Measurements from ENCODE around the gene TLR9.

Gene TLR9

GRCh38 chr3:52194485-52195290 is 30.8 kb downstream of the TLR9 start:
- Histone ChIP-seq H3K4me3 (ENCODE audit: low read length) (no peak overlapping the region), H3K4me1 (ENCODE audit: control insufficient read depth, insufficient read depth, low read length) (peaks cover 66% of the 10 kb centered on the region), H3K9ac (ENCODE audit: low read length) (no peak overlapping the region), H3K36me3 (ENCODE audit: control insufficient read depth, insufficient read depth, low read length) (peaks cover 5% of the 10 kb centered on the region), H3K9me3 (ENCODE audit: control insufficient read depth, low read length) (no peaks in the 10 kb centered on the region), H3K27me3 (ENCODE audit: control insufficient read depth, insufficient read depth, low read length) (no peaks in the 10 kb centered on the region)

- H3K4me3 ChIP-seq (ENCODE audit: low read length) = no peak overlapping the region
- no peak overlapping the region for H3K9ac ChIP-seq (ENCODE audit: low read length)
- H3K27me3 ChIP-seq (ENCODE audit: control insufficient read depth, insufficient read depth, low read length) = no peaks in the 10 kb centered on the region
- H3K36me3 ChIP-seq (ENCODE audit: control insufficient read depth, insufficient read depth, low read length) = no peaks in the 10 kb centered on the region
- H3K4me1 ChIP-seq (ENCODE audit: control insufficient read depth, insufficient read depth, low read length) = peaks cover 68% of the 10 kb centered on the region
- H3K9me3 ChIP-seq (ENCODE audit: control insufficient read depth, low read length) = no peaks in the 10 kb centered on the region
Measured at GRCh38 chr3:52193065-52193464, 32.4 kb downstream of the TLR9 start.

GRCh38 chr3:52191663-52192062 is 33.8 kb downstream of the TLR9 start:
- no peaks in the 10 kb centered on the region for H3K36me3 ChIP-seq (ENCODE audit: control insufficient read depth, insufficient read depth, low read length)
- H3K4me1 ChIP-seq (ENCODE audit: control insufficient read depth, insufficient read depth, low read length) = peaks cover 56% of the 10 kb centered on the region
- H3K9me3 ChIP-seq (ENCODE audit: control insufficient read depth, low read length) = no peaks in the 10 kb centered on the region
- no peaks in the 10 kb centered on the region for H3K27me3 ChIP-seq (ENCODE audit: control insufficient read depth, insufficient read depth, low read length)
- no peak overlapping the region for H3K9ac ChIP-seq (ENCODE audit: low read length)
- H3K4me3 ChIP-seq (ENCODE audit: low read length) = no peak overlapping the region

GRCh38 chr3:52190294-52191074 is 35.0 kb downstream of the TLR9 start:
- Histone ChIP-seq H3K9me3 (ENCODE audit: control insufficient read depth, low read length) (no peaks in the 10 kb centered on the region), H3K4me1 (ENCODE audit: control insufficient read depth, insufficient read depth, low read length) (peaks cover 45% of the 10 kb centered on the region), H3K4me3 (ENCODE audit: low read length) (no peak overlapping the region), H3K9ac (ENCODE audit: low read length) (no peak overlapping the region), H3K27me3 (ENCODE audit: control insufficient read depth, insufficient read depth, low read length) (no peaks in the 10 kb centered on the region), H3K36me3 (ENCODE audit: control insufficient read depth, insufficient read depth, low read length) (no peaks in the 10 kb centered on the region)

- Histone ChIP-seq H3K9me3 (ENCODE audit: control insufficient read depth, low read length) (no peaks in the 10 kb centered on the region), H3K27me3 (ENCODE audit: control insufficient read depth, insufficient read depth, low read length) (no peaks in the 10 kb centered on the region), H3K36me3 (ENCODE audit: control insufficient read depth, insufficient read depth, low read length) (no peaks in the 10 kb centered on the region), H3K4me3 (ENCODE audit: low read length) (no peak overlapping the region), H3K9ac (ENCODE audit: low read length) (no peak overlapping the region), H3K4me1 (ENCODE audit: control insufficient read depth, insufficient read depth, low read length) (peaks cover 34% of the 10 kb centered on the region)
Measured at GRCh38 chr3:52188556-52188955, 36.9 kb downstream of the TLR9 start.

GRCh38 chr3:52186729-52187128 is 38.7 kb downstream of the TLR9 start:
- no peaks in the 10 kb centered on the region for H3K36me3 ChIP-seq (ENCODE audit: control insufficient read depth, insufficient read depth, low read length)
- peaks cover 34% of the 10 kb centered on the region for H3K4me1 ChIP-seq (ENCODE audit: control insufficient read depth, insufficient read depth, low read length)
- H3K27me3 ChIP-seq (ENCODE audit: control insufficient read depth, insufficient read depth, low read length) = no peaks in the 10 kb centered on the region
- no peak overlapping the region for H3K9ac ChIP-seq (ENCODE audit: low read length)
- no peaks in the 10 kb centered on the region for H3K9me3 ChIP-seq (ENCODE audit: control insufficient read depth, low read length)
- no peak overlapping the region for H3K4me3 ChIP-seq (ENCODE audit: low read length)

- Histone ChIP-seq H3K9ac (ENCODE audit: low read length) (no peak overlapping the region), H3K4me1 (ENCODE audit: control insufficient read depth, insufficient read depth, low read length) (peaks cover 30% of the 10 kb centered on the region), H3K27me3 (ENCODE audit: control insufficient read depth, insufficient read depth, low read length) (no peaks in the 10 kb centered on the region), H3K9me3 (ENCODE audit: control insufficient read depth, low read length) (no peaks in the 10 kb centered on the region), H3K4me3 (ENCODE audit: low read length) (no peak overlapping the region), H3K36me3 (ENCODE audit: control insufficient read depth, insufficient read depth, low read length) (no peaks in the 10 kb centered on the region)
Measured at GRCh38 chr3:52185837-52186236, 39.6 kb downstream of the TLR9 start.

- H3K4me3 ChIP-seq (ENCODE audit: low read length) = no peak overlapping the region
- H3K4me1 ChIP-seq (ENCODE audit: control insufficient read depth, insufficient read depth, low read length) = peaks cover 24% of the 10 kb centered on the region
- H3K36me3 ChIP-seq (ENCODE audit: control insufficient read depth, insufficient read depth, low read length) = no peaks in the 10 kb centered on the region
- no peaks in the 10 kb centered on the region for H3K27me3 ChIP-seq (ENCODE audit: control insufficient read depth, insufficient read depth, low read length)
- H3K9ac ChIP-seq (ENCODE audit: low read length) = no peak overlapping the region
- no peaks in the 10 kb centered on the region for H3K9me3 ChIP-seq (ENCODE audit: control insufficient read depth, low read length)
Measured at GRCh38 chr3:52185311-52185710, 40.1 kb downstream of the TLR9 start.

- Histone ChIP-seq H3K4me1 (ENCODE audit: control insufficient read depth, insufficient read depth, low read length) (peaks cover 18% of the 10 kb centered on the region), H3K9ac (ENCODE audit: low read length) (no peak overlapping the region), H3K4me3 (ENCODE audit: low read length) (no peak overlapping the region)
Measured at GRCh38 chr3:52184690-52185089, 40.8 kb downstream of the TLR9 start.

GRCh38 chr3:52183786-52184445 is 41.5 kb downstream of the TLR9 start:
- Histone ChIP-seq H3K4me3 (ENCODE audit: low read length) (no peak overlapping the region), H3K9me3 (ENCODE audit: control insufficient read depth, low read length) (no peaks in the 10 kb centered on the region), H3K9ac (ENCODE audit: low read length) (no peak overlapping the region), H3K27me3 (ENCODE audit: control insufficient read depth, insufficient read depth, low read length) (no peaks in the 10 kb centered on the region), H3K36me3 (ENCODE audit: control insufficient read depth, insufficient read depth, low read length) (no peaks in the 10 kb centered on the region), H3K4me1 (ENCODE audit: control insufficient read depth, insufficient read depth, low read length) (peaks cover 11% of the 10 kb centered on the region)

More at GRCh38 chr3:52184690-52185089, 40.8 kb downstream of the TLR9 start:
- Histone ChIP-seq H3K9me3 (ENCODE audit: control insufficient read depth, low read length) (no peaks in the 10 kb centered on the region), H3K36me3 (ENCODE audit: control insufficient read depth, insufficient read depth, low read length) (no peaks in the 10 kb centered on the region), H3K27me3 (ENCODE audit: control insufficient read depth, insufficient read depth, low read length) (no peaks in the 10 kb centered on the region)

- H3K9ac ChIP-seq (ENCODE audit: low read length) = no peak overlapping the region
- H3K9me3 ChIP-seq (ENCODE audit: control insufficient read depth, low read length) = no peaks in the 10 kb centered on the region
- H3K4me1 ChIP-seq (ENCODE audit: control insufficient read depth, insufficient read depth, low read length) = peaks cover 5% of the 10 kb centered on the region
- H3K36me3 ChIP-seq (ENCODE audit: control insufficient read depth, insufficient read depth, low read length) = no peaks in the 10 kb centered on the region
- H3K27me3 ChIP-seq (ENCODE audit: control insufficient read depth, insufficient read depth, low read length) = no peaks in the 10 kb centered on the region
- no peak overlapping the region for H3K4me3 ChIP-seq (ENCODE audit: low read length)
Measured at GRCh38 chr3:52182691-52183090, 42.8 kb downstream of the TLR9 start.

- Histone ChIP-seq H3K4me3 (ENCODE audit: low read length) (no peak overlapping the region), H3K27me3 (ENCODE audit: control insufficient read depth, insufficient read depth, low read length) (no peaks in the 10 kb centered on the region), H3K4me1 (ENCODE audit: control insufficient read depth, insufficient read depth, low read length) (peaks cover 10% of the 10 kb centered on the region), H3K9ac (ENCODE audit: low read length) (no peak overlapping the region), H3K36me3 (ENCODE audit: control insufficient read depth, insufficient read depth, low read length) (no peaks in the 10 kb centered on the region), H3K9me3 (ENCODE audit: control insufficient read depth, low read length) (no peaks in the 10 kb centered on the region)
Measured at GRCh38 chr3:52182196-52182595, 43.2 kb downstream of the TLR9 start.

Measured in mucosa of stomach (tissue), 1 donor.